ENCODE results near the gene CCDC3.

Gene CCDC3

GRCh38 chr10:12922117-12922900 is 79.2 kb downstream of the CCDC3 start:
- TF ChIP-seq CTCF (conservative IDR thresholded peaks at IDR 0.05; ENCODE audit: low read depth, low read length) = no peak
- no peak for DNase-seq (ENCODE audit: low read depth)
- H3K4me3 ChIP-seq (ENCODE audit: low read depth, low read length) = no peak overlapping the region

DNA sequence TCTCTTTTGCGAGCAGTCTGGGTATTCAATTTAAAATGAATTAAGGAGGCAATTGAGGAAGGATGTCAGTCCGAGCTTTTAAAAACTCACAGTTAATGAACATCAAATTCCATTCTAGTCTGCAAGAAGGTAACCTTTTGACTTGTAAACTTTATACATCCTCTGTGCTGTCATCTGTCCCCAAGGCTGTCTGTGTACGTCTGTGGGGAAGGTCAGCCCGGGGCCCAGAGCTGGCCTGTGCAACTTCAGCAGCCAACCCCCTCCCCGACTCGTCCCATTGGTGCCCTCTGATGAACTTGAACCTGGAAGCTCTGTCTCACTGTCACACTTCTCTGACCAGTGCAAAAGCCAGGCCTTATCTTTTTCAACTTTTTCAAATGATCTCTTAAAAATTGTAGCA is 80.3 kb downstream of the CCDC3 start:
- no peak overlapping the region for H3K4me3 ChIP-seq (ENCODE audit: low read depth, low read length)
- DNase-seq (ENCODE audit: low read depth) = no peak
- TF ChIP-seq CTCF (conservative IDR thresholded peaks at IDR 0.05; ENCODE audit: low read depth, low read length) = no peak

DNA sequence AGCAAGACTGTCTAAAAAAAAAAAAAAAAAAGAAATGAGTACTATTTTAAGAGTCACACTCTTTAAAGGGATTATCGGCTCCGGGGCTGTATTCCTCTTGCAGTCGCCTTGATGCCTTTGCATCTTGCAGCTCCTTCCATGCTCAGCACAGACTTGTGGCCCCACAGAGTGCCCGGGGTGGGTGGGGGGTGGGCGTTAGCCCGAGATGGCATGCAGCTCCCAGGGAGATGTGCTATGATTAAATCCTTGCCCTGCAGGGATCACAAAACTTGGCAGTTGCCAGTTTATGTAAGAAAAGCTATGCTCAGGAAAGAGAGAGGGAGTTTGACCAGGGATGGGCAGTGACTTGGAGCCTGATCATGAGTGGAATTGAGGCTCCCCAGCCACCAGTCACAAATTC is 81.9 kb downstream of the CCDC3 start:
- no peak for TF ChIP-seq CTCF (conservative IDR thresholded peaks at IDR 0.05; ENCODE audit: low read depth, low read length)
- no peak for DNase-seq (ENCODE audit: low read depth)
- no peak overlapping the region for H3K4me3 ChIP-seq (ENCODE audit: low read depth, low read length)

DNA sequence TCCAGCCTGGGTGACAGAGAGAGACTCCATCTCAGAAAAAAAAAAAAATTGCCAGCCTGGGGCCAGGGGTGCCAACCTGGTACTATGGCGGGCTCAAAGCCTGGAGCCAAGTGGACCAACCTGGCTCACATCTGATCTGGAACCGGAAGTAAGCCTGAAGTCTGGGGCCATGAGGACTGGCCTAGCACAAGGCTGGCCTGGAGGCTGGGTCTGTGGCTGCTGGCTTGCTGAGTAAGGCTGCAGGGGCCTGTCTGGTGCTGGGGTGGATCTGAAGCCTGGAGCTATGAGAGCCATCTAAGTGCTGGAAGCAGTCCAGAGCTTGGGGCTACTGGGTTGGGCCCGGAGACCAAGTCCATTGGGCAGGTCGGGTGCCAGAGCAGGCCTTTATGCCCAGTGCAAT is 84.9 kb downstream of the CCDC3 start:
- DNase-seq (ENCODE audit: low read depth) = no peak
- H3K4me3 ChIP-seq (ENCODE audit: low read depth, low read length) = no peak overlapping the region
- no peak for TF ChIP-seq CTCF (conservative IDR thresholded peaks at IDR 0.05; ENCODE audit: low read depth, low read length)

- DNase-seq (ENCODE audit: low read depth) = no peak
- no peak for TF ChIP-seq CTCF (conservative IDR thresholded peaks at IDR 0.05; ENCODE audit: low read depth, low read length)
- no peak overlapping the region for H3K4me3 ChIP-seq (ENCODE audit: low read depth, low read length)
Observed at GRCh38 chr10:12915637-12916168, 85.8 kb downstream of the CCDC3 start.

GRCh38 chr10:12914111-12914510 is 87.4 kb downstream of the CCDC3 start:
- DNase-seq (ENCODE audit: low read depth) = no peak
- no peak for TF ChIP-seq CTCF (conservative IDR thresholded peaks at IDR 0.05; ENCODE audit: low read depth, low read length)
- no peak overlapping the region for H3K4me3 ChIP-seq (ENCODE audit: low read depth, low read length)

GRCh38 chr10:12911795-12912194 is 89.7 kb downstream of the CCDC3 start:
- DNase-seq (ENCODE audit: low read depth) = no peak
- no peak for TF ChIP-seq CTCF (conservative IDR thresholded peaks at IDR 0.05; ENCODE audit: low read depth, low read length)
- H3K4me3 ChIP-seq (ENCODE audit: low read depth, low read length) = no peak overlapping the region
